ENCODE measurements around the gene TANGO6.
A peak's percentile ranks its signal among the peaks of the same experiment; 100 is the strongest.

TANGO6 gene

GRCh38 chr16:68909099-68909733 is 65.9 kb downstream of the TANGO6 start:
- no peak for DNase-seq (ENCODE audit: low read depth, low spot score)

GRCh38 chr16:68910051-68910450 is 66.7 kb downstream of the TANGO6 start:
- DNase-seq (ENCODE audit: low read depth, low spot score): no peak

GRCh38 chr16:68915589-68915988 is 72.3 kb downstream of the TANGO6 start:
- no peak for DNase-seq (ENCODE audit: low read depth, low spot score)

- no peak for DNase-seq (ENCODE audit: low read depth, low spot score)
Measured at GRCh38 chr16:68917541-68917940, 74.2 kb downstream of the TANGO6 start.

- no peak for DNase-seq (ENCODE audit: low read depth, low spot score)
Measured at GRCh38 chr16:68920349-68920748, 77.0 kb downstream of the TANGO6 start.

GRCh38 chr16:68921637-68922036 is 78.3 kb downstream of the TANGO6 start:
- DNase-seq (ENCODE audit: low read depth, low spot score): peak; percentile 27

- DNase-seq (ENCODE audit: low read depth, low spot score): no peak
Measured at GRCh38 chr16:68923116-68923515, 79.8 kb downstream of the TANGO6 start.

- DNase-seq (ENCODE audit: low read depth, low spot score): no peak
Measured at GRCh38 chr16:68927018-68927417, 83.7 kb downstream of the TANGO6 start.

- DNase-seq (ENCODE audit: low read depth, low spot score): no peak
Measured at GRCh38 chr16:68931196-68931595, 87.9 kb downstream of the TANGO6 start.

GRCh38 chr16:68934402-68934801 is 91.1 kb downstream of the TANGO6 start:
- no peak for DNase-seq (ENCODE audit: low read depth, low spot score)

- peak; percentile 23 for DNase-seq (ENCODE audit: low read depth, low spot score)
Measured at GRCh38 chr16:68935008-68935407, 91.7 kb downstream of the TANGO6 start.

GRCh38 chr16:68936736-68937631 is 93.7 kb downstream of the TANGO6 start:
- DNase-seq (ENCODE audit: low read depth, low spot score): peak; percentile 59

GRCh38 chr16:68939692-68940320 is 96.5 kb downstream of the TANGO6 start:
- no peak for DNase-seq (ENCODE audit: low read depth, low spot score)

GRCh38 chr16:68940816-68941215 is 97.5 kb downstream of the TANGO6 start:
- DNase-seq (ENCODE audit: low read depth, low spot score): no peak

- no peak for DNase-seq (ENCODE audit: low read depth, low spot score)
Measured at GRCh38 chr16:68943961-68944360, 100.6 kb downstream of the TANGO6 start.

GRCh38 chr16:68948230-68948910 is 105.0 kb downstream of the TANGO6 start:
- DNase-seq (ENCODE audit: low read depth, low spot score): no peak

GRCh38 chr16:68951991-68952877 is 108.9 kb downstream of the TANGO6 start:
- DNase-seq (ENCODE audit: low read depth, low spot score): peak; percentile 27

GRCh38 chr16:68954911-68955635 is 111.7 kb downstream of the TANGO6 start:
- DNase-seq (ENCODE audit: low read depth, low spot score): no peak

GRCh38 chr16:68960910-68961309 is 117.6 kb downstream of the TANGO6 start:
- DNase-seq (ENCODE audit: low read depth, low spot score): no peak

GRCh38 chr16:68961778-68962402 is 118.6 kb downstream of the TANGO6 start:
- DNase-seq (ENCODE audit: low read depth, low spot score): no peak
